Neural cell (in vitro differentiated cells): ENCODE measurements around the gene SPCS3. TPM values are rescaled to one million over a fixed set of nuclear protein-coding genes. Genes with fewer than 3 reads are reported as not detected.

Experiments used
- H2AFZ ChIP-seq: fragments of 200-600, 300-800 bp; sonication (generic), shearing (Covaris generic); 2 replicates; pipeline ENCODE4 v1.6.0; 2014; ENCODE audit warnings: low read depth, mild to moderate bottlenecking, antibody characterized with exemption, low read length, moderate library complexity
- H3F3A ChIP-seq: fragments of 200-600 bp; shearing (Covaris generic); 2 replicates; pipeline ENCODE4 v1.6.1; 2016; ENCODE audit warnings: mild to moderate bottlenecking, moderate library complexity, mixed read lengths, antibody characterized with exemption, low read length; ENCODE audit not compliant: insufficient read depth, poor library complexity, severe bottlenecking
- H3K27ac ChIP-seq: fragments of 200-600, 300-800 bp; sonication (generic), shearing (Covaris generic); 2 replicates; pipeline ENCODE4 v1.5.1; 2014; ENCODE audit warnings: mild to moderate bottlenecking, low read length, moderate library complexity
- H3K27me3 ChIP-seq: fragments of 300-800, 200-600 bp; sonication (generic), shearing (Covaris generic); 2 replicates; pipeline ENCODE4 v1.6.0; 2014; ENCODE audit warnings: mild to moderate bottlenecking, low read depth, low read length, moderate library complexity; ENCODE audit not compliant: insufficient read depth
- H3K36me3 ChIP-seq: fragments of 300-800, 200-600 bp; sonication (generic), shearing (Covaris generic); 2 replicates; pipeline ENCODE4 v1.5.1; 2014; ENCODE audit warnings: mild to moderate bottlenecking, antibody characterized with exemption, low read length, moderate library complexity; ENCODE audit not compliant: insufficient read depth
- H3K4me2 ChIP-seq: fragments of 300-800, 200-600 bp; sonication (generic), shearing (Covaris generic); 2 replicates; pipeline ENCODE4 v1.6.0; 2014; ENCODE audit warnings: mild to moderate bottlenecking, low read length
- H3K4me3 ChIP-seq: fragments of 300-800, 200-600 bp; sonication (generic), shearing (Covaris generic); 2 replicates; pipeline ENCODE4 v1.5.1; 2014; ENCODE audit warnings: mild to moderate bottlenecking, low read length, moderate library complexity
- H3K79me2 ChIP-seq: fragments of 200-600 bp; shearing (Covaris generic); replicated peaks from 2 replicates; pipeline ENCODE4 v1.6.0; 2014; ENCODE audit warnings: mild to moderate bottlenecking, low read length, moderate library complexity; ENCODE audit not compliant: insufficient read depth
- H3K9ac ChIP-seq: fragments of 300-800, 200-600 bp; sonication (generic), shearing (Covaris generic); 2 replicates; pipeline ENCODE4 v1.6.1; 2016; ENCODE audit warnings: mild to moderate bottlenecking, low read length, mixed read lengths
- H3K9me2 ChIP-seq: fragments of 200-600 bp; shearing (Covaris generic); 2 replicates; pipeline ENCODE4 v1.6.1; 2016; ENCODE audit warnings: mild to moderate bottlenecking, low read length, mixed read lengths; ENCODE audit not compliant: insufficient read depth
- H3K9me3 ChIP-seq: fragments of 200-600, 300-800 bp; sonication (generic), shearing (Covaris generic); 2 replicates; pipeline ENCODE4 v1.6.1; 2016; ENCODE audit warnings: mild to moderate bottlenecking, mixed run types, low read length, moderate library complexity, mixed read lengths
- H4K20me1 ChIP-seq: fragments of 200-600 bp; shearing (Covaris generic); 2 replicates; pipeline ENCODE4 v1.6.1; 2016; ENCODE audit warnings: mild to moderate bottlenecking, mixed run types; ENCODE audit not compliant: insufficient read depth
- CTCF ChIP-seq: fragments of 450-650 bp; IDR thresholded peaks from 2 replicates; pipeline ENCODE4 v1.5.1; 2014; ENCODE audit warnings: antibody characterized with exemption, mild to moderate bottlenecking, moderate library complexity; ENCODE audit not compliant: poor library complexity, severe bottlenecking
- EP300 ChIP-seq: fragments of 450-650 bp; conservative IDR thresholded peaks from 2 replicates; pipeline ENCODE4 v1.6.1; 2014; ENCODE audit warnings: antibody characterized with exemption, mild to moderate bottlenecking, moderate library complexity; ENCODE audit not compliant: poor library complexity, severe bottlenecking
- EZH2 ChIP-seq: fragments of 200-600, 300-800 bp; shearing (Covaris generic), sonication (generic); IDR thresholded peaks from 2 replicates; pipeline ENCODE4 v1.6.1; 2014; ENCODE audit warnings: antibody characterized with exemption, low read length, borderline replicate concordance, mild to moderate bottlenecking; ENCODE audit not compliant: insufficient read depth, poor library complexity, severe bottlenecking
- MXI1 ChIP-seq: fragments of 450-650 bp; conservative IDR thresholded peaks from 2 replicates; pipeline ENCODE4 v1.6.1; 2014; ENCODE audit warnings: antibody characterized with exemption, mild to moderate bottlenecking; ENCODE audit not compliant: poor library complexity, severe bottlenecking
- POLR2AphosphoS5 ChIP-seq: IDR thresholded peaks from 2 replicates; pipeline ENCODE4 v1.6.1; 2012
- RAD21 ChIP-seq: fragments of 450-650 bp; conservative IDR thresholded peaks from 2 replicates; pipeline ENCODE4 v1.6.1; 2014; ENCODE audit warnings: antibody characterized with exemption, mild to moderate bottlenecking, moderate library complexity
- SMC3 ChIP-seq: fragments of 450-650 bp; conservative IDR thresholded peaks from 2 replicates; pipeline ENCODE4 v1.6.1; 2014; ENCODE audit warnings: antibody characterized with exemption, mild to moderate bottlenecking, moderate library complexity; ENCODE audit not compliant: poor library complexity
- TAF1 ChIP-seq: IDR thresholded peaks from 2 replicates; pipeline ENCODE4 v1.6.1; 2012; ENCODE audit warnings: low read depth
- polyA plus RNA-seq: library from polyadenylated mRNA; depleted of rRNA; stranded (reverse); fragments of >200 nt; gene quantifications from 2 replicates; pipeline ENCODE4 v1.2.3, GENCODE V29; 2014
- TF ChIP-seq, protein P1 (sequence below): IDR thresholded peaks from 2 replicates; pipeline ENCODE4 v1.6.1; 2012; ENCODE audit warnings: borderline replicate concordance

The SPCS3 gene
- polyA plus RNA-seq, 1 donor from 2014 or later, result 104 TPM

DNA sequence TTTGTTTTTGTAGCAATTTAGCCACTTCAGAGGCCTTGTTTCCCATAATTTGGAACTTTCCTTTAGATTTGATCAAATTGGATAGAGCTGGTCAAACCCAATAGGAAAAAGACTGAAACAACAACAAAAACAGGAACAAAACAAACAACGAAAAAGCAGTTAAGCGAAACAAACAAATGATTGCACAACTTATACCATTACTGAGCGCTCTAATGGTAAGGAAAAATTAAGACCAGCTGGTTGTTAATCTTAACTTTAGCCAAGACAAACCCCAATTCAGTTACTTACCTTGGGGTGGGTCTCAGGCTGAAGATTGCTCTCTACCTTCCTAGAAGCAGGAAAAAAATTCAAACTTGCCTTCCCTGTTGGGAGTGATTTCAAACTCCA, 38.3 kb downstream of the SPCS3 start:
- H4K20me1 ChIP-seq, result no peaks in the 10 kb centered on the region
- no peak overlapping the region for H3K4me3 ChIP-seq
- no peak overlapping the region for H3K27ac ChIP-seq
- H3K27me3 ChIP-seq, result no peaks in the 10 kb centered on the region
- no peaks in the 10 kb centered on the region for H3K79me2 ChIP-seq
- H2AFZ ChIP-seq, result no peak overlapping the region
- H3K9me2 ChIP-seq, result no peaks in the 10 kb centered on the region
- no peaks in the 10 kb centered on the region for H3F3A ChIP-seq
- H3K9me3 ChIP-seq, result no peaks in the 10 kb centered on the region
- H3K36me3 ChIP-seq, result no peaks in the 10 kb centered on the region
- TF ChIP-seq SMC3 (no peak), TAF1 (no peak), EZH2 (no peak), EP300 (no peak)
- no peak overlapping the region for H3K9ac ChIP-seq
- H3K4me2 ChIP-seq, result no peak overlapping the region

DNA sequence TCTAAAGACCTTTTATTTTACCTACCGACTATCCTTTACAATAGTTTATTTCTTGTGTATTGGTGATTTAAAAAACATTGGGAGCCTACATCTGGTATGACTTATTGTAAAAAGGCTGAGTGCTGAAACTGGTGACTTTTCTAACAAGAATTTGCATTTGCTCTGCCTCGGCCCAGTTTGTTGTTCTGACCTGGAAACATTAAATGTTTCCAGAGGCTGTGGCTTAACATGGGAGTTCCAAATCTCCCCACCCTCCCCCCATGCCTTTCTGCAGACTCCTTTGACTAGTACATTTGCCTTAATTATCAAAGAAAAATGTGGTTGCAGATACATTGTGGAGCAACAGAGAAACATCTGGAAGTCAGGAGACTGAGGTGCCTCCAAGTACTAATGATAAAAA, 39.8 kb downstream of the SPCS3 start:
- TF ChIP-seq EZH2 (no peak), SMC3 (no peak), TAF1 (no peak), EP300 (no peak), MXI1 (no peak), CTCF (no peak), POLR2AphosphoS5 (no peak), RAD21 (no peak)
- TF ChIP-seq, protein P1, sequence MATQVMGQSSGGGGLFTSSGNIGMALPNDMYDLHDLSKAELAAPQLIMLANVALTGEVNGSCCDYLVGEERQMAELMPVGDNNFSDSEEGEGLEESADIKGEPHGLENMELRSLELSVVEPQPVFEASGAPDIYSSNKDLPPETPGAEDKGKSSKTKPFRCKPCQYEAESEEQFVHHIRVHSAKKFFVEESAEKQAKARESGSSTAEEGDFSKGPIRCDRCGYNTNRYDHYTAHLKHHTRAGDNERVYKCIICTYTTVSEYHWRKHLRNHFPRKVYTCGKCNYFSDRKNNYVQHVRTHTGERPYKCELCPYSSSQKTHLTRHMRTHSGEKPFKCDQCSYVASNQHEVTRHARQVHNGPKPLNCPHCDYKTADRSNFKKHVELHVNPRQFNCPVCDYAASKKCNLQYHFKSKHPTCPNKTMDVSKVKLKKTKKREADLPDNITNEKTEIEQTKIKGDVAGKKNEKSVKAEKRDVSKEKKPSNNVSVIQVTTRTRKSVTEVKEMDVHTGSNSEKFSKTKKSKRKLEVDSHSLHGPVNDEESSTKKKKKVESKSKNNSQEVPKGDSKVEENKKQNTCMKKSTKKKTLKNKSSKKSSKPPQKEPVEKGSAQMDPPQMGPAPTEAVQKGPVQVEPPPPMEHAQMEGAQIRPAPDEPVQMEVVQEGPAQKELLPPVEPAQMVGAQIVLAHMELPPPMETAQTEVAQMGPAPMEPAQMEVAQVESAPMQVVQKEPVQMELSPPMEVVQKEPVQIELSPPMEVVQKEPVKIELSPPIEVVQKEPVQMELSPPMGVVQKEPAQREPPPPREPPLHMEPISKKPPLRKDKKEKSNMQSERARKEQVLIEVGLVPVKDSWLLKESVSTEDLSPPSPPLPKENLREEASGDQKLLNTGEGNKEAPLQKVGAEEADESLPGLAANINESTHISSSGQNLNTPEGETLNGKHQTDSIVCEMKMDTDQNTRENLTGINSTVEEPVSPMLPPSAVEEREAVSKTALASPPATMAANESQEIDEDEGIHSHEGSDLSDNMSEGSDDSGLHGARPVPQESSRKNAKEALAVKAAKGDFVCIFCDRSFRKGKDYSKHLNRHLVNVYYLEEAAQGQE, result no peak
- no peaks in the 10 kb centered on the region for H3F3A ChIP-seq
- H3K79me2 ChIP-seq, result no peaks in the 10 kb centered on the region
- H4K20me1 ChIP-seq, result no peaks in the 10 kb centered on the region
- no peaks in the 10 kb centered on the region for H3K27me3 ChIP-seq
- H3K27ac ChIP-seq, result no peak overlapping the region
- H3K9ac ChIP-seq, result no peak overlapping the region
- no peak overlapping the region for H3K4me3 ChIP-seq
- no peak overlapping the region for H3K4me2 ChIP-seq
- H3K36me3 ChIP-seq, result no peaks in the 10 kb centered on the region
- no peaks in the 10 kb centered on the region for H3K9me3 ChIP-seq
- H2AFZ ChIP-seq, result no peak overlapping the region
- H3K9me2 ChIP-seq, result no peaks in the 10 kb centered on the region

GRCh38 chr4:176360446-176360845, 40.7 kb downstream of the SPCS3 start:
- no peak for TF ChIP-seq SMC3
- TF ChIP-seq TAF1, result no peak
- no peak for TF ChIP-seq RAD21
- TF ChIP-seq CTCF, result no peak
- TF ChIP-seq POLR2AphosphoS5, result no peak
- TF ChIP-seq EP300, result no peak
- TF ChIP-seq MXI1, result no peak
- no peak for TF ChIP-seq EZH2
- TF ChIP-seq, protein P1, result no peak
- Histone ChIP-seq H3F3A (no peaks in the 10 kb centered on the region), H3K9me3 (no peaks in the 10 kb centered on the region), H4K20me1 (no peaks in the 10 kb centered on the region), H3K4me3 (no peak overlapping the region), H3K79me2 (no peaks in the 10 kb centered on the region), H3K36me3 (no peaks in the 10 kb centered on the region), H3K27ac (no peak overlapping the region), H3K4me2 (no peak overlapping the region), H3K9ac (no peak overlapping the region), H3K27me3 (no peaks in the 10 kb centered on the region), H3K9me2 (no peaks in the 10 kb centered on the region), H2AFZ (no peak overlapping the region)
